RWPE2 (cell line): ENCODE measurements around the gene NEURL3.

ENCODE experiments used
- ATAC-seq: fragments of 200-7000 bp; cut with Tn5 transposase; 3 replicates; pipeline ENCODE4 v1.9.1; 2021; ENCODE audit warnings: low read depth
- DNase-seq: peaks from one replicate; pipeline ENCODE4 v3.0.0-alpha.2; 2020; ENCODE audit warnings: low spot score
- H3K27ac ChIP-seq: fragments of 450-650 bp; 2 replicates; pipeline ENCODE4 v1.5.1; 2017; ENCODE audit warnings: mild to moderate bottlenecking; ENCODE audit not compliant: poor library complexity, severe bottlenecking
- H3K27me3 ChIP-seq: fragments of 250-450 bp; sonication (Bioruptor Pico); 2 replicates; pipeline ENCODE4 v1.5.1; 2021; ENCODE audit warnings: mild to moderate bottlenecking, moderate library complexity; ENCODE audit not compliant: insufficient read depth, poor library complexity, severe bottlenecking
- H3K36me3 ChIP-seq: fragments of 250-450 bp; sonication (Bioruptor Pico); 2 replicates; pipeline ENCODE4 v1.5.1; 2020; ENCODE audit warnings: low read depth, mild to moderate bottlenecking, moderate library complexity
- H3K4me1 ChIP-seq: fragments of 250-450 bp; sonication (Bioruptor Pico); 2 replicates; pipeline ENCODE4 v1.5.1; 2021; ENCODE audit warnings: mild to moderate bottlenecking, moderate library complexity; ENCODE audit not compliant: insufficient read depth, poor library complexity, severe bottlenecking
- H3K4me3 ChIP-seq: fragments of 250-450 bp; sonication (Bioruptor Pico); 2 replicates; pipeline ENCODE4 v1.5.1; 2021; ENCODE audit warnings: mild to moderate bottlenecking, moderate library complexity; ENCODE audit not compliant: severe bottlenecking
- H3K9me3 ChIP-seq: fragments of 250-450 bp; sonication (Bioruptor Pico); 2 replicates; pipeline ENCODE4 v1.5.1; 2021; ENCODE audit warnings: mild to moderate bottlenecking, moderate library complexity; ENCODE audit not compliant: severe bottlenecking
- TF ChIP-seq, protein P1 (sequence below): fragments of 450-650 bp; IDR thresholded peaks from one replicate; pipeline ENCODE4 v1.5.1; 2017; ENCODE audit warnings: mild to moderate bottlenecking, moderate library complexity; ENCODE audit not compliant: poor library complexity, severe bottlenecking

NEURL3 gene

GRCh38 chr2:96539215-96539920 lies 34.2 kb upstream of the NEURL3 start:
- Histone ChIP-seq H3K36me3 (no peaks in the 10 kb centered on the region), H3K9me3 (no peaks in the 10 kb centered on the region), H3K4me1 (peaks cover 11% of the 10 kb centered on the region), H3K27ac (no peak overlapping the region), H3K4me3 (no peak overlapping the region), H3K27me3 (no peaks in the 10 kb centered on the region)
- DNase-seq (no peak), ATAC-seq (no peak)
- TF ChIP-seq, protein P1, sequence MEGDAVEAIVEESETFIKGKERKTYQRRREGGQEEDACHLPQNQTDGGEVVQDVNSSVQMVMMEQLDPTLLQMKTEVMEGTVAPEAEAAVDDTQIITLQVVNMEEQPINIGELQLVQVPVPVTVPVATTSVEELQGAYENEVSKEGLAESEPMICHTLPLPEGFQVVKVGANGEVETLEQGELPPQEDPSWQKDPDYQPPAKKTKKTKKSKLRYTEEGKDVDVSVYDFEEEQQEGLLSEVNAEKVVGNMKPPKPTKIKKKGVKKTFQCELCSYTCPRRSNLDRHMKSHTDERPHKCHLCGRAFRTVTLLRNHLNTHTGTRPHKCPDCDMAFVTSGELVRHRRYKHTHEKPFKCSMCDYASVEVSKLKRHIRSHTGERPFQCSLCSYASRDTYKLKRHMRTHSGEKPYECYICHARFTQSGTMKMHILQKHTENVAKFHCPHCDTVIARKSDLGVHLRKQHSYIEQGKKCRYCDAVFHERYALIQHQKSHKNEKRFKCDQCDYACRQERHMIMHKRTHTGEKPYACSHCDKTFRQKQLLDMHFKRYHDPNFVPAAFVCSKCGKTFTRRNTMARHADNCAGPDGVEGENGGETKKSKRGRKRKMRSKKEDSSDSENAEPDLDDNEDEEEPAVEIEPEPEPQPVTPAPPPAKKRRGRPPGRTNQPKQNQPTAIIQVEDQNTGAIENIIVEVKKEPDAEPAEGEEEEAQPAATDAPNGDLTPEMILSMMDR = no peak

- H3K4me1 ChIP-seq = peaks cover 18% of the 10 kb centered on the region
- DNase-seq = no peak
- ATAC-seq = no peak
- no peaks in the 10 kb centered on the region for H3K36me3 ChIP-seq
- H3K4me3 ChIP-seq = no peak overlapping the region
- H3K27me3 ChIP-seq = no peaks in the 10 kb centered on the region
- no peaks in the 10 kb centered on the region for H3K9me3 ChIP-seq
- TF ChIP-seq, protein P1 = no peak
- H3K27ac ChIP-seq = no peak overlapping the region
Observed at GRCh38 chr2:96538487-96539214, 33.5 kb upstream of the NEURL3 start.

- Histone ChIP-seq H3K4me1 (peaks cover 25% of the 10 kb centered on the region), H3K27me3 (no peaks in the 10 kb centered on the region), H3K36me3 (no peaks in the 10 kb centered on the region), H3K4me3 (peak overlapping the region; percentile 74), H3K27ac (no peak overlapping the region), H3K9me3 (no peaks in the 10 kb centered on the region)
- DNase-seq (no peak), ATAC-seq (no peak)
- TF ChIP-seq, protein P1 = no peak
Observed at GRCh38 chr2:96537734-96538486, 32.8 kb upstream of the NEURL3 start.

DNA sequence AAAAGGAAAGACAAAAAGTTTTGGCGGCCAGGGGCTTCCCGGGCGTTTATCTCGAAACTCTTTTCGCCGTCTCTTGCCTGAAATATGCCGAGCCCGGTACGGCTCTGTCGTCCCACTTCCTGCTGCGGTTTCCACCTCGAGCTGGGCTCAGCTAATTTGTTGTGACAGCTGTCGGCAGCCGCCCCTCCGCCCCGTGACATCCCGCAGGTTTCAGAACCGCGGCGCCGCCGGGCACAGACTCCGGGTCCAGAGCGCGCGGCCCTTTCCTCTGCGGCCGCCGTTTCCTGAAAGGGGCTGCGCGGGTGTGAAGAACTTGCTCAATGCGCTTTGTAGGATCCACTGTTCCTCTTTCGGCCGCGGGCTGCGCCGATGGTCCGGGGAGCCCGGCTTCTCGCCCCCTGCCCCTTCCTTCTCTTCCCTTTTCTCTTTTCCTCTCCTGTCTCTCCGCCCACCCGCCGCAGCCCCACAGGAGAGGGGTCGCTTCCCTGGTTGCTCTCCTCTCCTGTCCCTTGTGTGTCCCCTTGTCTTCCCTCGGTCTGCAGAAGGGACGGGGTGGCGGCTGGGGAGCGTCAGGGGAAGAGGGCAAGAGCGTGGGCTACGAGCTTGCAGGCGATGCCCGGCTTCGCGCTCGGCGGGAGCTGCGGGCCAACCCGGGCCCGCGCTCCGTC lies 32.0 kb upstream of the NEURL3 start:
- no peaks in the 10 kb centered on the region for H3K36me3 ChIP-seq
- ATAC-seq = peak; percentile 11
- H3K9me3 ChIP-seq = no peaks in the 10 kb centered on the region
- H3K4me3 ChIP-seq = peak overlapping the region; percentile 74
- TF ChIP-seq, protein P1 = no peak
- H3K27ac ChIP-seq = no peak overlapping the region
- peaks cover 33% of the 10 kb centered on the region for H3K4me1 ChIP-seq
- H3K27me3 ChIP-seq = no peaks in the 10 kb centered on the region
- no peak for DNase-seq
